ENCODE data around the gene FBLIM1. TPM values are rescaled to one million over a fixed set of nuclear protein-coding genes. Genes with fewer than 3 reads are reported as not detected.

The FBLIM1 gene
- total RNA-seq, 1 experiment from 2014 or later, result 25.6 TPM

GRCh38 chr1:15722411-15722810, 36.2 kb upstream of the FBLIM1 start:
- no peak overlapping the region for H3K4me3 Mint-ChIP-seq (ENCODE audit: low read depth, unreplicated experiment)
- no peak overlapping the region for H3K27ac Mint-ChIP-seq (ENCODE audit: unreplicated experiment)
- DNase-seq, result no peak
- intact Hi-C loops (cut with micrococcal nuclease; ENCODE audit: unreplicated experiment), result no loop called here
- CTCF ChIA-PET, result no interaction called here
- BruUV-seq (replicated peaks), result no TSS peak
- peaks cover 17% of the 10 kb centered on the region for H3K36me3 Mint-ChIP-seq (ENCODE audit: insufficient read depth, unreplicated experiment)
- H3K4me1 Mint-ChIP-seq (ENCODE audit: low read depth, unreplicated experiment), result no peaks in the 10 kb centered on the region
- H3K9me3 Mint-ChIP-seq (ENCODE audit: low read depth, unreplicated experiment), result no peaks in the 10 kb centered on the region
- H3K27me3 Mint-ChIP-seq (ENCODE audit: unreplicated experiment), result no peaks in the 10 kb centered on the region
- no peak for TF ChIP-seq CTCF (IDR thresholded peaks at IDR 0.05; ENCODE audit: unreplicated experiment)

- Mint-ChIP-seq H3K36me3 (ENCODE audit: insufficient read depth, unreplicated experiment) (peaks cover 20% of the 10 kb centered on the region), H3K9me3 (ENCODE audit: low read depth, unreplicated experiment) (no peaks in the 10 kb centered on the region), H3K27ac (ENCODE audit: unreplicated experiment) (no peak overlapping the region), H3K4me1 (ENCODE audit: low read depth, unreplicated experiment) (no peaks in the 10 kb centered on the region), H3K27me3 (ENCODE audit: unreplicated experiment) (no peaks in the 10 kb centered on the region), H3K4me3 (ENCODE audit: low read depth, unreplicated experiment) (no peak overlapping the region)
- intact Hi-C loops (cut with micrococcal nuclease; ENCODE audit: unreplicated experiment), result no loop called here
- no TSS peak for BruUV-seq (replicated peaks)
- TF ChIP-seq CTCF (IDR thresholded peaks at IDR 0.05; ENCODE audit: unreplicated experiment), result no peak
- CTCF ChIA-PET, result no interaction called here
- no peak for DNase-seq
Observed at GRCh38 chr1:15722836-15723532, 35.6 kb upstream of the FBLIM1 start.

GRCh38 chr1:15723631-15724246, 34.9 kb upstream of the FBLIM1 start:
- DNase-seq, result no peak
- TF ChIP-seq CTCF (IDR thresholded peaks at IDR 0.05; ENCODE audit: unreplicated experiment), result no peak
- Mint-ChIP-seq H3K36me3 (ENCODE audit: insufficient read depth, unreplicated experiment) (peaks cover 20% of the 10 kb centered on the region), H3K4me3 (ENCODE audit: low read depth, unreplicated experiment) (no peak overlapping the region), H3K4me1 (ENCODE audit: low read depth, unreplicated experiment) (no peaks in the 10 kb centered on the region), H3K27me3 (ENCODE audit: unreplicated experiment) (no peaks in the 10 kb centered on the region), H3K9me3 (ENCODE audit: low read depth, unreplicated experiment) (no peaks in the 10 kb centered on the region), H3K27ac (ENCODE audit: unreplicated experiment) (no peak overlapping the region)
- intact Hi-C loops (cut with micrococcal nuclease; ENCODE audit: unreplicated experiment), result no loop called here
- CTCF ChIA-PET, result no interaction called here
- BruUV-seq (replicated peaks), result no TSS peak

GRCh38 chr1:15724949-15725880, 33.4 kb upstream of the FBLIM1 start:
- no peak overlapping the region for H3K4me3 Mint-ChIP-seq (ENCODE audit: low read depth, unreplicated experiment)
- DNase-seq, result no peak
- H3K4me1 Mint-ChIP-seq (ENCODE audit: low read depth, unreplicated experiment), result no peaks in the 10 kb centered on the region
- H3K27me3 Mint-ChIP-seq (ENCODE audit: unreplicated experiment), result no peaks in the 10 kb centered on the region
- CTCF ChIA-PET, result no interaction called here
- H3K27ac Mint-ChIP-seq (ENCODE audit: unreplicated experiment), result no peak overlapping the region
- intact Hi-C loops (cut with micrococcal nuclease; ENCODE audit: unreplicated experiment), result no loop called here
- no TSS peak for BruUV-seq (replicated peaks)
- H3K36me3 Mint-ChIP-seq (ENCODE audit: insufficient read depth, unreplicated experiment), result peaks cover 13% of the 10 kb centered on the region
- no peaks in the 10 kb centered on the region for H3K9me3 Mint-ChIP-seq (ENCODE audit: low read depth, unreplicated experiment)
- no peak for TF ChIP-seq CTCF (IDR thresholded peaks at IDR 0.05; ENCODE audit: unreplicated experiment)

Data from Calu3 (cell line).